GM18507 (cell line): ENCODE data around the gene SORCS1.
A peak's percentile ranks its signal among the peaks of the same experiment; 100 is the strongest.

Experiments
- DNase-seq: peaks from one replicate; pipeline ENCODE4 v3.0.0; 2011; ENCODE audit warnings: low read depth; ENCODE audit not compliant: insufficient read length; ENCODE audit errors: extremely low spot score
- FAIRE-seq: peaks from 2 replicates; lab custom pipeline; 2011; peaks lifted over from hg19 to GRCh38; lab: Jason Lieb, UNC

Gene SORCS1

DNA sequence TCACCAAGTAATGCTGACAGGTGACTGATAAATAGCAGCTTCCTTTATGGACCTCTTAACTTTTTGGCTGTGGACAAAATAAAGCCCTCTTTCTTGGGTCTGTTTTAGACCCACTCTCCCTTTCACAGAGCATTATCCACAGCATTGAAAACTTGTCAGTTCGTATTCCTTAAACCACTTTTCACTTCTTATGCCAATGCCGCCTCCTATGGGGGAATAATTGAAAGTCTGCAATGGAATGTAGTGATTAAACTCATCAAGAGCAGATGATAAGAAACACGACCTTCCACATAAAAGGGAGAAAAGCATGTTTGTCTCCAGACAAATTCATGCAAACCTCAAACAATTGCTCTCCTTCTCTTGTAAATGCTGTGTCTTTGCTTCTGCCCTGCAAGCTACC, 153.4 kb downstream of the SORCS1 start:
- DNase-seq, result no peak
- FAIRE-seq, result no peak

DNA sequence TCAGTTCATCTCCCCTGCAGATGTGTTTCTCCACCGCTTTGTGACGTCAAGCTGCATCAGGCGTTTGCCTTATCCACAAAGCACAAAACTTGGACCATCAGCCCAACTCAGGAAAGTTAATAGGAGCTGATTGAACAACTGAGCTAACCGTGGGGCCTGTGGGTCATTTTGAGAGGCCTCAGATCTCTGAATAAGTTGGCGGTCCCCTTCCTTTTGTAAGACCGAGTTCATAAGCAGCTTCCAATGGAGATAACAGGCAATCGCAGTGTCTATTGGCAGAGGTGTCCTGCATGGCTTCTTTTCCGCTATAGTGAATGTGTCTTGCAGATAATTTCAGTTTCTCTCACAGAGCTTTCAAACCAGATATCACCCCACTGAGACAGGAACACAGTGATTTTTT, 154.0 kb downstream of the SORCS1 start:
- FAIRE-seq (no peak), DNase-seq (no peak)

DNA sequence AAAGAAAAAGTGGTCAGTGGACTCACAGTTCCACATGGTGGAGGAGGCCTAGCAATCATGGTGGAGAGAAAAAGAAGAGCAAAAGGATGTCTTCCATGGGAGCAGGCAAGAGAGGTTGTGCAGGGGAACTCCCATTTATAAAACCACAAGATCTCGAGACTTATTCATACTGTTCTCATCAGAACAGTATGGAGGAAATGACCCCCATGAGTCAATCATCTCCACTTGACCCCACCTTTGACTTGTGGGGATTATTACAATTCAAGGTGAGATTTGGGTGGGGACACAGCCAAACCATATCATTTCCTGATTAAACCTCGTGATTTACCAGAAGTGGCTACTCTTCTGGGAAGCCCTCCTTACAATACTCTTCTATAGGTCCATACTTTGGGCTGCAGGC, 160.1 kb downstream of the SORCS1 start:
- DNase-seq, result no peak
- no peak for FAIRE-seq

DNA sequence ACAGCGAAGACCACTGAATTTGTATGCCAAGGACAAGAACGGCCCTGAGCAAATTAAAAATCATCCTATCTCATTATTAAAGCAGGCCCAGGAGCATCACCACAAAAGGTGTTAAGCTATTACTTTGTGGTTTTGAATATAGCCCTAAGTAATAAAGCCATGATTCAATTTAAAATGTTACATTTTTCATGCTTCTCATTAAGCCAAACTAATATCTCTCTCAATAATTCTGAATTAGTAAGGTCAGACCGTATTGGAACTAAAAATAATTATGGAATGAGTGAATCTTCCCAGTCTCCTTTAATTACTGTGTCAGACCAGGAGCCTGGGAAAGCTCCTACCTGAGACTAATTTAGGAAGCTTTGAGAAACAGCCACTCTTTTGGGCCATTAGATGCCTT, 162.4 kb downstream of the SORCS1 start:
- FAIRE-seq (no peak), DNase-seq (no peak)

DNA sequence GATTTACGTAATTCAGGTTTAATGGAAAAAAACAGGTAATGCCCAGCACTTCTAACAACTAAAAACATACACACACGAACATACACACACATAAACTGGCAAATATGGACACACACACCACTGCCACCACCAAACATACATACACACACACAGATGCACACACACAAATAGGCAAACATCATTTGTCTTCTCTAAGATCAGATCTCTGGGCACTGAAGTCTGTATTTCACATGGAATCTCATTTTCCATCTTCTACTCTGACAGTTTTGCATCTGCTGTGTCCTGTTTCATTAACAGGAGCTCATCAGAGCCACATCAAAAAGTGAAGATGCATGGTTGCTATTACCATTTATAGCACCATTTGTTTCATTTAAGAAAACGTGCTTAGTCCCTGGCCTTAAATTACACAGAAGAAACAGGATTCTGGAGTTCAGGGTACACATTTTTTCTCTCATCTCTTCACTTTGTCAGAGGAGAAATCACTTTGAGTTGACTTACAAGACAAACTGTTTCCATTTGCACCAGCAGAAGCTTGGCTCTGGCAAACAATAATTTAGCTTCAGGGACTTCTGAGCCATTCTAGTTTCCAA, 165.3 kb downstream of the SORCS1 start:
- DNase-seq, result no peak
- no peak for FAIRE-seq

DNA sequence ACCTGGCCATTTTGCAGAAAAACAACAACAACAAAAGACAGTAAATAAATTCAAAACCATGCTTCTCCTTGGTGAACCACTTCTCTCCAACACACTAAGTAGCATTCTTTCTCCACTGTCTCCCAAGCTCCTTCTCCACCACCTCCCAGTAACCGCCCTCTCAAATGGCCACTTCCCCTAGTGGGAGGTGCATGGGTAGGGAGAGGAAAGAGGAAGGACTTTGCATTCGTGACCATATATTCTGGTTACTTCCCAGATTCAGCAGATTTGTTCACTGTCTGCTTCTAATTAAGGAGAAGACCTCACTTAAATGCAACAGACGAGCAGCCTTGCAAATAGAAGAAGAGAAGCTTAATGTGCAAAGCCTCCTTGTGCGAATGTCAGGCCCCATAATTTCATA, 166.8 kb downstream of the SORCS1 start:
- no peak for FAIRE-seq
- no peak for DNase-seq

DNA sequence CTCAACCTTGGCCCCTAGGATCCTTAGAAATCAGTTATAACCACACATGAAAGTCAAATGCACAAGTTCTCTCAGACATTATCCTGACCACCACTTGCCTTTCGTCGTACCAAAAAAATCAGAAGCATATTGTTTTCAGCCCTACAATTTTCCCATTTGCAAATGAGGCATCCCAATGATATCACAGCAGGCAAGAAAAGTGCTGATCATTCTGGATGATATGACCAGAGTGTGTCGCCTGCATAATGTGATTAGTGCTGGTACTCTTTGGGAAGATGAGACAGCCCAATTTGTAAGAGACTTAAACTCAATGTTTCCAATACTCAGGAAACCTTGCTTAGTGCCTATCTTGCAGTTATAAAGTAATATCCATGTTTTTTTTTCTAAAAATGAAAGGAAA, 168.0 kb downstream of the SORCS1 start:
- FAIRE-seq, result no peak
- DNase-seq, result no peak

DNA sequence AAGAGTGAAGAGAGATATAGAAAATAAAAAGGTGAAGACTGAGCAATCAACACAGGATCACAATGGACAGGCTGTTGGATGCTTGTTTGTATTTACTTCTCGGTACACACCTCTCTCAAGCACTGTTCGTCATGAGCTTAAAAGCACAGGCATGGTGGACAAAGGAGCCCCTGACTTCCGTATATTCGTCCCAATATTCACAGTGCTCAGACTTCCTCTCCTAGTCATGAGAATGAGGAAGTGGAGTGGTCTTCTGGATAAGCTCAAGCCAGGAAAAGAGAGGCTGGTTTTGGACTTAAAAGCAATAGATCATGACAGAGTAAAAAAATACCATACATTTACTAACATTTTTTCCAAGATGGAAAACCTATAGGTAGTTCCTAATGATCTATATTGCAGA, 172.5 kb downstream of the SORCS1 start:
- no peak for DNase-seq
- FAIRE-seq, result peak; percentile 49

DNA sequence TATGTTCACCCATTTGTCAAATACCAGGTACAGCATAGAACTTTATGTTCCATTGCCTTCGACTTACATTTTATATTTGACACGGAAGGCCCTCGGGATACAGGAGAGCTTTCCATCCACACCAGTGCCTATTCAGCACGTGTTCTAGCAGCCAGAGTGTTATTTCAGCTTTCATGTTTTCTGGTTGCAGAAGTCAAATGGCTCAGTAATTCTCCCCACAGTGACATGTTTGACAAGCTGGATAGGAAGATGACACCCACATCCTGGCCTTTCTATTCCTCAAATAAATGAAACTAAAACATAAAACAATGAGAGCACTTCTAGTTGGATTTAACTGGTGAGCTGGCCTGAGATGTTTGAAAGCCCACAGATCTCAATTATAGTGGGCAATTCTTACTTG, 173.4 kb downstream of the SORCS1 start:
- DNase-seq, result no peak
- FAIRE-seq, result no peak

DNA sequence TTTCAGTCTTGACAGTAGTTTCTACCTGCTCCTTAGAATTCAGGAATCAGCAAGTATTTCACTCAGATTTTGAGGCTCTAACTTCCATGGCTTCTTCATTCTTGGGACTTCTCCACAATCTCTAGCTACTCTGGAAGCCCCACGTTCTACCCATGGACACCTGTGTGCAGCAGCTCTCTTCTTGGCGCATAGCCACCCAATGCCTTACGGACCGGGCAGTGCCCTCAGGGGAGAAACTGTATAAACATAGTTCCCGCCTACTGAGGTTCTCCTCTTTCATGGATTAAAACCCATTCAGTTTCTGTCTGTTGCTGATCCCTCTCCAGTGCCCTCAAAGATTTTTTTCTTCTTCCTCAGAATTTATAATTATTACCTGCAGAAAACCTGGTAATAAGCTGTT, 177.1 kb downstream of the SORCS1 start:
- DNase-seq (no peak), FAIRE-seq (no peak)

DNA sequence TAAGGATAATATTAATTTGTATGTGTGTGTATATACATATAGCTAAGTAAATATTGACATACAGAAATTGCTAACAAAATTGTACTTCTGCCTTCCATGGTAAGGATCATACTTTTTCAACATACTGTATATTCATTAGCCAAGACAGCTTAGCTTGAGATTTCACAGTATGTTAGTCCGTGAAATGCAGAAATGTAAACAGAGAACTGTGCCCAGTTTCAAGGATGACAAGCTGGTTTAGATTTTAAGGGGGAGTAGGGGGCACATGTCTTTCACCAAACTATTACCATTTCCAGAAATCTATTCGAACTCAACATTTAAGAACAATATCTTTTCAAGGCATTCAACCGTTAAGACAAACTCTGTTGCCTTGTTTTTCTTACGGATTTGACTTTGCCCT, 182.2 kb downstream of the SORCS1 start:
- FAIRE-seq (no peak), DNase-seq (no peak)

DNA sequence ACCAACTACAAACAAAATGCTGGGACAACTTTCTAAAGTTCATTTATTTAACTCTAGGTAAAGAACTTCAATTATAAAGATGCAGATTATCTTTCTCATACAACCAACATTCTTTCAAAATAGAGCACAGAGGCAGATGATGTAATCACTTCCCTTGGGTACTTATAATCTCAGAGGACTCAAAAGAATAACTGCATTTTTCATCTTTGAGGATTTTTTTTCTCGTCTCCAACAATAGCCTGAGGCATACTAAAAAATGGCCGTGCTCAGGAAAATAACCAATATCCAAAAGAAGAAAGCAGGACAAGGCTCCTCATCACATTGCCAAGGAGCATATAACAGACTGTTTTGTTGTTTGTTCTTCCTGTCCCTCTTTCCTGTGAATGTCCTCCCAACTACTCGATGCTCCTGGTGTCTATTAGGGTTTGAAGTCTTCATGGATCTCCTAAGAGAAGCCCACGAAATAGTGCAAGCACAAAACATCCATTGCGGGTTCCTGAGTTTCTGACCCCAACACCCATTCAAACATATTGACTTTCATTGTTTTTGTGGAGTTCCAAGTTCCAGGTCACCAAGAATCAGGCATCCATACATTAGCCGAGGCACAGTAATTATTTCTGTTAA, 182.9 kb downstream of the SORCS1 start:
- FAIRE-seq, result no peak

DNA sequence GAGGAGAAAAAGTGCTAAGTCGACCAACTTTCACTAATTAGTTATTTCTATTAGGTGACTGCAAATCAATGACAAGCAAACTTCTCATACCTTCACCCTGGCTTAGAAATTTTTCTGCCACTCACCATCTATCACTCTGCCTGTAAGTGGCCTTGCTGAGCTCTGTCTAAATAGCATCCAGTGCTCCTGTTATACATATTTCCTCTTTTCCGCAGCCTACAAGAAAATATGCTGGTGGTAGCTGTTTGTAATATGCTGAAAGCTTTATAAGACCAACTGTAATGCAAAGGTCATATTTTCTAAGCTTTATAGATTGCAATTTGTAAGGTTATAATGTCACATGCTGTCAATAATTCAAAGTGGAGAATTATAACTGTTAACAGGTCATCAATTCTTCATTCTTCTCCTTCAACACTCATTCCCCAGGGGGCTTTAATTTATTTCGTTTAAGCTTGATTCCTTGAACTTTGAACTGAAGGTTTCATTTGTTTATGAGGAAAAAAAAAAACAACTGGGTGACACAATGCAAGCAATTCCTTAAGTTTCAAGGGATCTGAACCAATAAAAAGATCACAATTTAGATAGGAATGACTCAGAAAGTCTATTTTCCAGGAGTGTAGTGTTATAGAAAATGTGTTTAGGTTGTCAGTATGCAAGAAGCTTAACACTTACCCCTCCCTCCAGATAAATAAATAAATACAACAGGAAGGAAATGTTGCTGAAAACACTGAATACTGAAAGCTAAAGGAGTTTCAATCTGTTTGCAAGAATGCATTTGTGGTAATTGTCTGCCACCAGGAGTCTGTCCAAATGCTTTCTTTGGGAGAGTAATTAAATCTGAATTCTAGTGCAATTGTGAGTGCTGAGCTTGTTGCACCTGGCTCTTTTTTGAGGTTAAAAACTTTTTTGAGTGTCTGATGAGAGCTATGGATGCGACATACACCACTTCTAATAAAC, 183.7 kb downstream of the SORCS1 start:
- peak; percentile 15 for DNase-seq

More for the DNA sequence above, 182.9 kb downstream of the SORCS1 start:
- no peak for DNase-seq

DNA sequence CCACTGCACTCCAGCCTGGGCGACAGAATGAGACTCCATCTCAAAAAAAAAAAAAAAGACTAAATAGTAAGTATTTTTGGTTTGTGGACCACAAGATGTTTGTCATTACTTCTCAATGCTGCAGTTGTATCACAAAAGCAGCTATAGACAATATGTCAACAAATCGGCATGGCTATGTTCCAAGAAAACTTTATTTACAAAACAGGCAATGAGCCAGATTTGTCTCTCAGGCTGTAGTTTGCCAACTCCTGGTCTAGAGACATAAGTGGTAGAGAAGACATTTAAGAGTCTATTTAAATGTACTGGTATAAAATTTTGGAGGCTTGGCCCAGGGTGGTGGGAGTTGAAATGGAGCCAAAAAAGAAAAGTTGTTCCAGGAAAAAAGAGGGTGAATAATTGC, 185.8 kb downstream of the SORCS1 start:
- no peak for DNase-seq
- no peak for FAIRE-seq

More for the DNA sequence above, 183.7 kb downstream of the SORCS1 start:
- FAIRE-seq, result peak; percentile 84

DNA sequence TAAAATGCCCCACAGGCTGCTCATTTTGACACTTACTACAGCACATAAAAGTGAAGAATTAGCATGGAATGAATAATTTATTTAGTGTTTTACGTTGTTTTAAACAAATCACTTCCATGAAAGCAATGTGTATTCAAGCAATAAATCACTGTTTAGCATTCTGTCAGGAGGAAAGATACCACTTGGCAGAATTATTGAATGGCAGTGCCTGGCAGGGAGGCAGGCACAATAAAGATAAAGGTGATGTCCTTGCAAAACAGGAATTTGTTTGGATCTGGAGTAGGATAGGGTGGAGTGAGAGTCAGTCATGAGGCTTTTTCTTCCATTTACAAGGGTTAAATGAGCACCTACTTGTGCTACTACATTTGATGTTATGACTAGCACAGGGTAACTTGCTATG, 190.8 kb downstream of the SORCS1 start:
- DNase-seq (no peak), FAIRE-seq (no peak)

DNA sequence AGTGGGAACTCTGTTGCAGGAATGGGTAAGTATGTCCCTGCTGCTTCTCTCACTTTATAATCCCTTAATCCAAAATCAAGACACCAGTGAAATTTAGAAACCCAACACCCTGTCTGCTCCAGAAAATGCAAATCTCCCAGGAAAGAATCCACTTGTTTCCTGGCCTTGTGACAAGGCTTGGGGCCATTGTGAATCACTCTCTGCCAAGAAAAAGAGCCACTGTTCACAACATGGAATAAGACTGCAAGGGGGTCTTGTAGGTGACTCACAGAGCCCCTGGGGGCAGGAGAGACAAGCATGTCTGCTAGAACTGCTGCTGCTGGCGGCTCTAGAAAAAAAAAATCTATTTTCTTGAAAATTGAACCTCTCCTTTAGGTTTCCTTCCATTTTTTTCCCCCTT, 191.2 kb downstream of the SORCS1 start:
- FAIRE-seq (no peak), DNase-seq (no peak)

DNA sequence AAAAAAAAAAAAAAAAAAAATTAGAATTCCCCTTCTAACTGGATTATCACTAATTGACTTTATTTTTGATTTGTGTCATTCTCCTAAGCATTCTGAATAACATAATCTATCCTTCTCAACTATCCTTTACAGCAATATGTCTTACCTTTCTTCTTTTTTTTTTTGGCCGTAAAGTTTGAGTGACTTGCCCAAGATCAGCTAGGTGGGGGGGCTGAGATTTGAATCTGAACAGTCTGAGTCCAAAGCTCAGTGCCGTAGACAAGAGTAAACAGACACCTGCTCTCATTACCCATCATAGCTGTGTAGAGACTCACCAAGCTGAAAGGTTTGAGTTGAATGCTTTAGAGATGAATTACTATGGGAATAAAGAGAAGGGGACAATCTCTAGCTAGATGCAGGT, 192.1 kb downstream of the SORCS1 start:
- FAIRE-seq, result no peak

DNA sequence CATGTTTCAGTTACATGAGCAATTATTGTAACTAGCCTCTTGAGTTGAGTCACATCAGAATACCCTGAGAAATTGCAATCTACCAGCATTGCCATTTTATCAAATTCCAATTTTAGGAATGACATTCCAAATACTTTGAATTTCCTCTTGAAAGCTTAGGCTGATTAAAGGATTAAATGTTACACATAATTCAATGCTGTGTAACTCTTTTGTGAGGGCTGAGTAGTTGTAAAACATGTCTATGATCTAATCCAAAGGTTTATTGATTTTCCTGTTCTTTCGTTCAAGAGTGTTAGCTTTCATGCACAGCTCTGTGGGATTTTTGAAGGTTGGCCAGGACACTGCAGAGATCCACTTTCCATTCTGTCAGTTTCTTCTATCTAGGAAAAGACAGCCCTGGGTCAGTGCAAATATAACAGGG, 193.1 kb downstream of the SORCS1 start:
- FAIRE-seq, result no peak
- DNase-seq, result no peak

More for the DNA sequence above, 192.1 kb downstream of the SORCS1 start:
- no peak for DNase-seq

DNA sequence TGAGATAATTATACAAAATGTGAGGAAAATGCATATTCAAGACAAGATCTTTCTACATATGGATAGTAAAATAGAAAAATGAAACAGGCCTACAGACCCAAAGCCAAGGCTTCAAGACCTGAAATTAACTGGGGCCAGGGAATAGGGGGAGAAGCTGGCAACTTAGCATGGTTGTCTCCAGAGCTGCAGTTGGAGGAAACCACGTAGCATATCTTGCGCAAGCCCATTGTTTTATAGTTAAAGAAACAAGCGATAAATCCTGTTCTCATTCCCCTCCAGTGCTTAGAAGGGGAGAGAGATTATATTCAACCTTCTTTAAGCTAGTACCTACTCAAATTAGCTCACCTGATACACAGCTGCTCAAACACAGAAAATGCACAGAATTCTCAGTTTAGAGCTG, 197.1 kb downstream of the SORCS1 start:
- DNase-seq (no peak), FAIRE-seq (no peak)

DNA sequence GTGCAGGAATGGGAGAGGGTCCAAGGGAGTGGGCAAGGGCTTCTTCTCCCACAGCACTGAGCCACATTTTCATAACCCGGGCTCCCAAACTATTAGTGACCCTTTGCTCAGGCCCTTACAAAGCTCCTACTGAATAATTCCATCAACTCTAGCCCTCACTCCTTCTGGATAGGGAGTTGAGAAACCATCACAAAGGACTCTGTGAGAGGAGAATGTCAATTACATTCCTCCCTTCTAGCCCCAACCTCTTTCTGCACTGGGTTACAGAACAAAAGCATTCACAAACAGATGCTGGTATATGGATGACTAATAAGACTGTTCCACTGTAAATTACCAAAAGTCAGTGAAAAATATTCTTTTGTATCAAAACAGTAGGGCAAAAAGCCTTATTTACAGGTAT, 203.7 kb downstream of the SORCS1 start:
- FAIRE-seq, result no peak

DNA sequence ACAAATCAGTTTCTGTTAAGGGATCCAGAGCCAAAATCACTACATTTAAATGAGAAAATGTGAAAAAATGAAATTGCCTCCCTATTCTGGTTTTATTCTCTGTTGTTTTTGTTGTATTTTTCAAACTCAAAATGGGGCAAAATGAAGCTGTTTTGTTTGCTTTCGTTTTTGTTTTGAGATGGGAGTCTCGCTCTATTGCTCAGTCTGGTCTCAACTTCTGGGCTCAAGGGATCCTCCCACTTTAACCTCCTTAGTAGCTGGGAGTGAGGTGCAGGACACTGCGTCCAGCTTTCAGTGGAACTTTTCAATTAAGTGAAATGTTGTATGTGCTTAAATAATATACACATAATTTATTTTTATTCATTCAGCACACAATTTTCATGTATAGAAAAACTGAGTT, 205.0 kb downstream of the SORCS1 start:
- FAIRE-seq, result peak; percentile 84
- DNase-seq, result no peak

More for the DNA sequence above, 203.7 kb downstream of the SORCS1 start:
- DNase-seq, result no peak
